WERI-Rb-1 (cell line): ENCODE measurements around the gene CHM.
A peak's percentile ranks its signal among the peaks of the same experiment; 100 is the strongest.

ENCODE experiments used
- DNase-seq: peaks from one replicate; pipeline ENCODE4 v3.0.0-alpha.2; 2020
- H3K27ac ChIP-seq: fragments of 250-450 bp; sonication (Bioruptor Pico); 2 replicates; pipeline ENCODE4 v1.5.1; 2020; ENCODE audit warnings: mild to moderate bottlenecking, moderate library complexity
- H3K27me3 ChIP-seq: fragments of 250-450 bp; sonication (Bioruptor Pico); 2 replicates; pipeline ENCODE4 v1.5.1; 2021; ENCODE audit warnings: mild to moderate bottlenecking, low read depth, moderate library complexity; ENCODE audit not compliant: insufficient read depth, severe bottlenecking
- H3K36me3 ChIP-seq: fragments of 250-450 bp; sonication (Bioruptor Pico); 2 replicates; pipeline ENCODE4 v1.5.1; 2020; ENCODE audit warnings: mild to moderate bottlenecking, moderate library complexity
- H3K4me3 ChIP-seq: 2 replicates; pipeline ENCODE4 v1.5.1; 2011; ENCODE audit warnings: low read depth, mild to moderate bottlenecking, control low read depth, low read length
- H3K9me3 ChIP-seq: fragments of 250-450 bp; sonication (Bioruptor Pico); 2 replicates; pipeline ENCODE4 v1.5.1; 2021; ENCODE audit warnings: mild to moderate bottlenecking, moderate library complexity; ENCODE audit not compliant: severe bottlenecking
- TF ChIP-seq, protein P1 (sequence below): IDR thresholded peaks from 2 replicates; pipeline ENCODE4 v1.5.1; 2011; ENCODE audit warnings: low read depth, mild to moderate bottlenecking, control low read depth, inconsistent platforms, low read length

CHM gene

DNA sequence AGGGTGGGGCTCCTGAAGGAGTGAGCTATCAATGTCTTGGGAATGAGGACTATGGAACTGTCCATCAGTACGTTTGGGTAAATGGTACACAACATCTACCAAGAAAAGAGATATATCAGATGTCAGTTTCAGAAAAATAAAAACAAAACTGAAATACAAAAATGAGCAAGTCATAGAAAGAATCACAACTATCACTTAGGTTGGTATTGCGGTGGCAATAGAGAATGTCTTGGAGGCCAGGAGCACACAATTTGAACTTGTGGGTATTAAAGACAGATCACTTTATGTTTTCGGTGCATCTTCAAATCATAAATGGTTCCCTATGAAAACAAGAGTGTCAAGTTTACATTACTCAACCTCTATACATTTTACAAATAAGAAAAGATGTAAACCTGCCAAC lies 176.8 kb downstream of the CHM start:
- no peaks in the 10 kb centered on the region for H3K36me3 ChIP-seq
- no peak overlapping the region for H3K4me3 ChIP-seq
- no peaks in the 10 kb centered on the region for H3K27me3 ChIP-seq
- H3K9me3 ChIP-seq: no peaks in the 10 kb centered on the region
- no peak overlapping the region for H3K27ac ChIP-seq
- no peak for DNase-seq
- TF ChIP-seq, protein P1, sequence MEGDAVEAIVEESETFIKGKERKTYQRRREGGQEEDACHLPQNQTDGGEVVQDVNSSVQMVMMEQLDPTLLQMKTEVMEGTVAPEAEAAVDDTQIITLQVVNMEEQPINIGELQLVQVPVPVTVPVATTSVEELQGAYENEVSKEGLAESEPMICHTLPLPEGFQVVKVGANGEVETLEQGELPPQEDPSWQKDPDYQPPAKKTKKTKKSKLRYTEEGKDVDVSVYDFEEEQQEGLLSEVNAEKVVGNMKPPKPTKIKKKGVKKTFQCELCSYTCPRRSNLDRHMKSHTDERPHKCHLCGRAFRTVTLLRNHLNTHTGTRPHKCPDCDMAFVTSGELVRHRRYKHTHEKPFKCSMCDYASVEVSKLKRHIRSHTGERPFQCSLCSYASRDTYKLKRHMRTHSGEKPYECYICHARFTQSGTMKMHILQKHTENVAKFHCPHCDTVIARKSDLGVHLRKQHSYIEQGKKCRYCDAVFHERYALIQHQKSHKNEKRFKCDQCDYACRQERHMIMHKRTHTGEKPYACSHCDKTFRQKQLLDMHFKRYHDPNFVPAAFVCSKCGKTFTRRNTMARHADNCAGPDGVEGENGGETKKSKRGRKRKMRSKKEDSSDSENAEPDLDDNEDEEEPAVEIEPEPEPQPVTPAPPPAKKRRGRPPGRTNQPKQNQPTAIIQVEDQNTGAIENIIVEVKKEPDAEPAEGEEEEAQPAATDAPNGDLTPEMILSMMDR: no peak

DNA sequence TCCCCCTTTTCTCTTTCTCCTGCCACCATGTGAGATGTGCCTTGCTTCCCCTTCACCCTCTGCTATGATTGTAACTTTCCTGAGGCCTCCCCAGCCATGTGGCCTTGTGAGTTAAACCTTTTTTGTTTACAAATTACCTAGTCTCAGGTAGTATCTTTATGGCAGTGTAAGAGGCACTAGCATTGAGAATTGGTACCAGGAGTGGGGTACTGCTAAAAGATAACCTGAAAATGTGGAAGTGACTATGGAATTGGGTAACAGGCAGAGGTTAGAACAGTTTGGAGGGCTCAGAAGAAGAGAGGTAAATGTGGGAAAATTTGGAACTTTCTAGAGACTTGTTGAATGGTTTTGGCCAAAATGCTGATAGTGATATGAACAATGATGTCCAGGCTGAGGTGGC lies 182.0 kb downstream of the CHM start:
- no peaks in the 10 kb centered on the region; the same call in 1 of the 2 replicates for H3K36me3 ChIP-seq
- DNase-seq: no peak
- H3K27me3 ChIP-seq: no peaks in the 10 kb centered on the region
- no peak overlapping the region for H3K27ac ChIP-seq
- TF ChIP-seq, protein P1: no peak
- H3K9me3 ChIP-seq: no peaks in the 10 kb centered on the region
- H3K4me3 ChIP-seq: no peak overlapping the region

DNA sequence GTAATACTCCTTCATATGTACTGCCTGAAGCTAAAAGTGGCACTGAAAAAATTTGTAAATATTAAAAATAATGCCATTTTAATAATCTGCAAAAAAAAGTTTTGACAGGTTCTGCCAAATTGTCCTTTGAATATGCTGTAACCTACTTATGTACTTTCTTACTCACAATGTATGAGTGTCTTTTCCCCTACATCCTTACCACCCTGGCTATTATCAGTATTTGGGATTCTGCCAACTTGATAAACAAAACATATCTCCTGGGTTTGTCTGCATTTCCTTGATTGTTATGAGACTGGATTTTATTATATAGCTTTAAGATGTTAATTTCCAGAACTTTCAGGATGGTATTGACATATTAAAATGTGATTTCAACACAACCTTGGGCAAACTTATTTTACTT lies 187.9 kb downstream of the CHM start:
- no peaks in the 10 kb centered on the region for H3K27me3 ChIP-seq
- no peak overlapping the region for H3K4me3 ChIP-seq
- TF ChIP-seq, protein P1: no peak
- no peaks in the 10 kb centered on the region; the same call in 1 of the 2 replicates for H3K36me3 ChIP-seq
- no peak for DNase-seq
- H3K9me3 ChIP-seq: no peaks in the 10 kb centered on the region
- no peak overlapping the region for H3K27ac ChIP-seq

DNA sequence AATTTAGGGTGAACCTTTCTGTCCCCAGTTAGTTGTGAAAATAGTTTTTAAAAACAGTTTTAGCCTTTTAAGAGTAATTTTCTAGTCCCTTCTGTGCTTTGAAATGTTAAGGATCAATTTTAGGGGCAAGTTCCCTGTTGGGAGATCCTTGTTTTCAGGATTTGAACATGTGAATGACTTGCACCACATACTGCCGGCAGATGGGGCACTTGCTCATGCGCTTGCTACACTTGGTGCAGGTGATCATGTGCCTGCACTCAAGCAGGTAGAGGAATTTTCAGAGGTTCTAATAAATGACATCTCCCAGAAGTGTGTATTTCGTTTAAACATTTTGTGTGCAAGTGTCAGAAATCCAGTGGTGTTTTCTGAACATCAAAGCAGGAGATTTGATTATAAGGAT lies 195.9 kb downstream of the CHM start:
- Histone ChIP-seq H3K27ac (no peak overlapping the region), H3K36me3 (no peaks in the 10 kb centered on the region), H3K9me3 (no peaks in the 10 kb centered on the region), H3K27me3 (peaks cover 3% of the 10 kb centered on the region), H3K4me3 (no peak overlapping the region)
- DNase-seq: peak; percentile 27
- TF ChIP-seq, protein P1: peak; percentile 75

DNA sequence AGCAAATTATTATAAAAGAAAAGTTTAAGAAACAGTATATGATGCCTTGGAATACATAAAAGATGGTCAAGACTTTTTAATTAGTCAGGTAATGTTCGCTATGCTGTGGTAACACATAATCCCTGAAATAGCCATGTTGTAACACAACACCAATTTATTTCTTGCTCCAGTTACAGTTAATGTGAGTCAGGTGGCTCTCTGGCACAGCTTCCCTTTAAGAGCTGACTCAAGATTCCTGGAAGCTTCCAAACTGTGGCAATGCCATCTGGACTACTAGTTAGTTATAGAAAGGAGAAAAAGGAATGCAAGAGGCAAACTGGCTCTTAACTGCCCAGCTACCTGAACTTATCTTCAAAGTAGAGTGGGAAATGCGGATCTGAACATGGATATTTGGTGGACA lies 210.5 kb downstream of the CHM start:
- no peak for DNase-seq
- Histone ChIP-seq H3K9me3 (no peaks in the 10 kb centered on the region), H3K36me3 (no peaks in the 10 kb centered on the region), H3K27me3 (peaks cover 14% of the 10 kb centered on the region), H3K27ac (no peak overlapping the region), H3K4me3 (no peak overlapping the region)
- TF ChIP-seq, protein P1: no peak

DNA sequence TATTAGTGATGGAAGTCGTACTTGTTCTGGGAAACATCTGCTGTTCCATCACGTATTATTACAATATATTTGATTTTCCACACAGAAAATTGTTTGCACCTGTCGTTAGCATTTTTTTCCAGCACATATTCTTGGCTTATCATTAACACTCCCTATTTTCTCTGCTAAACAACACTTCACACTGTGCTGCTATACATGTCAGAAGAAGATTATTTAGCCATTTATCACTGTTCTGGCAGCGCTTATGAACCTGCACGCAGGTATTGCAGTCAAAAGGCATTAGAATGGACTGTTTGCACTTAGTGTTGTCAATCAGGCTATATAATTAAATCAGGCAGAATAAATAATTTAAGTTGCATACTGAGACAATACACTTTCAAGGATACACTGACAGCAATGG lies 218.6 kb downstream of the CHM start:
- Histone ChIP-seq H3K27ac (no peak overlapping the region), H3K4me3 (no peak overlapping the region), H3K27me3 (peaks cover 30% of the 10 kb centered on the region), H3K9me3 (no peaks in the 10 kb centered on the region), H3K36me3 (no peaks in the 10 kb centered on the region)
- no peak for DNase-seq
- TF ChIP-seq, protein P1: no peak
